RWPE1 (cell line): ENCODE results near the gene WNT7B.

Experiments
- CTCF ChIA-PET: fragments of 350-600 bp; sonication (Branson Sonifier 250); formaldehyde crosslinking; extraction: SDS; loops from one replicate; lab custom pipeline; 2021; lab: Yijun Ruan, JAX
- POLR2A ChIA-PET: fragments of 400-600 bp; formaldehyde crosslinking; extraction: SDS; loops from one replicate; lab custom pipeline; 2020; ENCODE audit warnings: antibody characterized with exemption; ENCODE audit not compliant: low non-redundant PET; lab: Yijun Ruan, JAX
- DNase-seq: peaks from one replicate; pipeline ENCODE4 v3.0.0; 2012; ENCODE audit warnings: low spot score
- H3K27ac ChIP-seq: fragments of 450-650 bp; 2 replicates; pipeline ENCODE4 v1.5.1; 2017
- CTCF ChIP-seq: fragments of 450-650 bp; conservative IDR thresholded peaks from 2 replicates; pipeline ENCODE4 v1.5.1; 2017; ENCODE audit warnings: low read depth, mild to moderate bottlenecking

Gene WNT7B

GRCh38 chr22:45974498-45974897 is 2.5 kb downstream of the WNT7B start:
- ChIA-PET CTCF (no interaction called here), POLR2A (no interaction called here)
- peak overlapping the region; percentile 68 for H3K27ac ChIP-seq
- DNase-seq: no peak
- no peak for TF ChIP-seq CTCF

GRCh38 chr22:45972889-45973253 is 4.1 kb downstream of the WNT7B start:
- no peak for DNase-seq
- POLR2A ChIA-PET: no interaction called here
- no peak for TF ChIP-seq CTCF
- CTCF ChIA-PET: no interaction called here
- peak overlapping the region; percentile 16; the same call in 1 of the 2 replicates for H3K27ac ChIP-seq

GRCh38 chr22:45972091-45972888 is 4.7 kb downstream of the WNT7B start:
- H3K27ac ChIP-seq: no peak overlapping the region
- ChIA-PET CTCF (no interaction called here), POLR2A (no interaction called here)
- TF ChIP-seq CTCF: no peak
- DNase-seq: no peak

GRCh38 chr22:45971408-45972028 is 5.4 kb downstream of the WNT7B start:
- TF ChIP-seq CTCF: no peak
- CTCF ChIA-PET: interaction anchor here (0.5 kb wide), 1 partner anchor 60 kb away, joined by 4 read pairs; no protein-coding TSS in a partner anchor
- POLR2A ChIA-PET: no interaction called here
- DNase-seq: no peak
- no peak overlapping the region for H3K27ac ChIP-seq

GRCh38 chr22:45970705-45971407 is 6.1 kb downstream of the WNT7B start:
- DNase-seq: no peak
- ChIA-PET POLR2A (no interaction called here), CTCF (no interaction called here)
- no peak overlapping the region for H3K27ac ChIP-seq
- TF ChIP-seq CTCF: no peak

- no peak for DNase-seq
- H3K27ac ChIP-seq: peak overlapping the region; percentile 89
- no peak for TF ChIP-seq CTCF
- ChIA-PET POLR2A (no interaction called here), CTCF (interaction anchor here (0.5 to 0.9 kb wide), 2 partner anchors 106 to 293 kb away, joined by 3 to 8 read pairs; no protein-coding TSS in a partner anchor)
Observed at GRCh38 chr22:45969801-45970470, 7.0 kb downstream of the WNT7B start.
